Naive thymus-derived CD8-positive, alpha-beta T cell (primary cell): ENCODE data around the gene LHFPL6. TPM values are rescaled to one million over a fixed set of nuclear protein-coding genes. Genes with fewer than 3 reads are reported as not detected.

Source experiments
- ATAC-seq, 2 donors: fragments of 150-1000 bp; cut with Tn5 transposase in 1 of 2; sonication (Bioruptor Pico), chemical (Tn5 transposase) in 1 of 2; 1 replicate in 1 of 2; 2 replicates in 1 of 2; pipeline ENCODE4 v1.10.0; 2021; ENCODE audit warnings: mild to moderate bottlenecking in 2 of 2, moderate library complexity in 2 of 2
- POLR2A ChIA-PET: fragments of 350-600 bp; sonication (Branson Sonifier 250); formaldehyde crosslinking; loops from one replicate; lab custom pipeline; 2021; ENCODE audit warnings: antibody characterized with exemption; lab: Charles Lee
- DNase-seq, 10 donors: peaks; one replicate each; pipeline versions ENCODE4 v3.0.0 to v3.0.0-alpha.2; 2020 to 2022
- H3K27ac Mint-ChIP-seq, 10 donors: one replicate each; pipeline ENCODE4 v1.8.0; 2020 to 2022; ENCODE audit warnings: mild to moderate bottlenecking in 10 of 10, mixed read lengths in 10 of 10, moderate library complexity in 4 of 10, inconsistent platforms in 1 of 10
- H3K27me3 Mint-ChIP-seq, 5 donors: one replicate each; pipeline ENCODE4 v1.8.0; 2021 to 2022; ENCODE audit warnings: mixed read lengths in 5 of 5
- H3K36me3 Mint-ChIP-seq, 3 donors: one replicate each; pipeline ENCODE4 v1.8.0; 2020 to 2022; ENCODE audit warnings: mixed read lengths in 3 of 3, mild to moderate bottlenecking in 2 of 3, inconsistent platforms in 1 of 3
- H3K4me1 Mint-ChIP-seq, 4 donors: one replicate each; pipeline ENCODE4 v1.8.0; 2021 to 2022; ENCODE audit warnings: mixed read lengths in 4 of 4
- H3K4me3 Mint-ChIP-seq, 10 donors: one replicate each; pipeline ENCODE4 v1.8.0; 2020 to 2022; ENCODE audit warnings: mild to moderate bottlenecking in 10 of 10, mixed read lengths in 10 of 10, moderate library complexity in 6 of 10, inconsistent platforms in 1 of 10
- H3K9me3 Mint-ChIP-seq, 9 donors: one replicate each; pipeline ENCODE4 v1.8.0; 2020 to 2022; ENCODE audit warnings: mixed read lengths in 9 of 9, mild to moderate bottlenecking in 3 of 9, inconsistent platforms in 1 of 9, moderate library complexity in 1 of 9
- polyA plus RNA-seq, 3 donors: library from polyadenylated mRNA; unstranded; fragments of 300-500 nt; fragmentation: Illumina TruSeq; gene quantifications; one replicate each; pipeline ENCODE4 v1.2.3, GENCODE V29; 2021
- total RNA-seq, 8 experiments: library from RNA in 2 of 8; stranded (reverse) in 2 of 8; gene quantifications; one replicate each; pipeline ENCODE4 v1.2.3 and lab custom pipeline; 2021 to 2026

The LHFPL6 gene
- total and polyA plus RNA-seq, 5 experiments from 2014 or later: not detected

DNA sequence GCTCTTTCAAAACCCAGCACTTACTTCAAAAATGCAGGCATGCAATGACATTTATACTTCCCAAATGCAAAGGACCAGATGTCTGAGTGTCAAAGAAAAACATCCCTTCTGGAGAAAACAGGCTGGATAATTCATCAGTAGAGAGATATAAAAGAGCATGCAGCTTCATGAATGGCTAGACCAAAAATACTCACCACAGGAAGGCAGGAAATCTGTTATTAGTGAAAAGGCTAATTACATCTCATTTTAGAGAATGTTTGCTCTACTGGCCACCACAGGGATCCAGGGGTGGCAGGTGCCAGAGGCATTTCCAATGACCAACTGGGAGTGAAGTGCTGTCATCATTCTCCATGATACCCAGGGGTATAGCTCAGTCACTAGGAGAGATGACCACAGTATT is 106.5 kb downstream of the LHFPL6 start:
- peaks cover 0 to 17% (median 7%) of the 10 kb centered on the region in 5 donors for H3K27me3 Mint-ChIP-seq
- no peak overlapping the region for H3K4me3 Mint-ChIP-seq
- ATAC-seq (no peak), DNase-seq (no peak)
- no peaks in the 10 kb centered on the region for H3K9me3 Mint-ChIP-seq
- no peaks in the 10 kb centered on the region for H3K36me3 Mint-ChIP-seq
- no peak overlapping the region for H3K27ac Mint-ChIP-seq
- POLR2A ChIA-PET: no interaction called here
- no peaks in the 10 kb centered on the region for H3K4me1 Mint-ChIP-seq

DNA sequence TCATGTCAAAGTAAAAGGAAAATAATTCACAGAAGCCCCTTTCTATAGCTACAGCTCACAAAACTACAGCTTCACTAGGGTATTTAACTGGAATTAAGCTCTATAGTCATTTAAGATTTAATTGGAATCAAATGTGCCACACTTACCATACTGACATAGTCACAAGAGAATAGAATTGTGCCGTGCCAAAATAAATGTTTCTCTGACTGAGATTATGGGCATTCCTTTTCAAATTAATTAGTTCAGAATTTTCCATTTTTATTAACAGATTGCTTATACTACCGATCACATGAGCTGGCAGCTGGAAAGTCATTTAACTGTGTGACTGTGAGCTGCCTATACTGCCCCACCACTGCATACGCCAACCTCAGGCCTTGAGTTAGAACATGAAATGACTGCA is 108.4 kb downstream of the LHFPL6 start:
- Mint-ChIP-seq H3K4me1 (no peaks in the 10 kb centered on the region), H3K36me3 (no peaks in the 10 kb centered on the region), H3K27me3 (peaks cover 0 to 17% (median 7%) of the 10 kb centered on the region in 5 donors), H3K4me3 (no peak overlapping the region), H3K9me3 (no peaks in the 10 kb centered on the region), H3K27ac (peak overlapping the region in 1 of 10 donors; percentile 41)
- POLR2A ChIA-PET: no interaction called here
- ATAC-seq (no peak), DNase-seq (no peak)

DNA sequence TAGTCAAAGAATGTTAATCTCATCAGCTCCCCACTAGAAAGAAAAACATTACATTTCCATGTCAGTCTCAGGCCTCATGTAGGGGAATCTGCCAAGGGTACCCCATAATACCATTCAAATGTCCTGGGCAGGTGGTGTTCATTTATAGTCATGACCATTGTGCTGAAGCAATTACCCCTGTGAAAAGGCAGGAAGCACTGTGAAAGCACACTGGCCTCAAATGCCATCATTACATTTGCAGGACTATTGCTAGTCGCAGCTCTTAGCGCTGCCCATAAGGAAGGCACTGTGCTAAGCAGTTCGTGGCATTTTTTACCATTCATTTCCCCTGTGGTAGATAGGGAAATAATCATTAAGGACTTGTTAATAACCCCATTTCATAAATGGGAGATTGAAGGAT is 109.0 kb downstream of the LHFPL6 start:
- POLR2A ChIA-PET: no interaction called here
- Mint-ChIP-seq H3K27me3 (peaks cover 0 to 17% (median 5%) of the 10 kb centered on the region in 5 donors), H3K4me1 (no peaks in the 10 kb centered on the region), H3K4me3 (no peak overlapping the region), H3K9me3 (no peaks in the 10 kb centered on the region), H3K27ac (no peak overlapping the region), H3K36me3 (no peaks in the 10 kb centered on the region)
- ATAC-seq (no peak), DNase-seq (no peak)

DNA sequence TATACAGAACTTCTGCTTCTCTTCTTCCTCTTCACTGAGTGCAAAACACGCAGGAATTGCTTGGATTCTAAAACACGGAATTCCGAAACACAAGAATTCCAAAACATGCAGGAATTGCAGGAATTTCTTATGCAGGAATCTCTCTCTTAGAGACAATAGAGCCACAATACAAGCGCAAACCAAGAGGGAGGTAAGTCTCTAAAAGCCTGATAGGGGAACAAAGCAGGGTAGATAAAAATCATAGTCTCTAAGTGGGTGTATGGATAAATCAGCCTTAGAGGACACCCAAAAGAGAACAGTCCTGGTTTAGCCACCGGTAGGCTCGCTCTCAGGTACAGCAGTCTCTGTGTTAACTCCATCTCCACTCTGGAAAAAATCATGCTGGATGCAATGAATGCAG is 112.9 kb downstream of the LHFPL6 start:
- Mint-ChIP-seq H3K36me3 (no peaks in the 10 kb centered on the region), H3K27me3 (peaks cover 0 to 4% (median 2%) of the 10 kb centered on the region in 5 donors), H3K27ac (no peak overlapping the region)

DNA sequence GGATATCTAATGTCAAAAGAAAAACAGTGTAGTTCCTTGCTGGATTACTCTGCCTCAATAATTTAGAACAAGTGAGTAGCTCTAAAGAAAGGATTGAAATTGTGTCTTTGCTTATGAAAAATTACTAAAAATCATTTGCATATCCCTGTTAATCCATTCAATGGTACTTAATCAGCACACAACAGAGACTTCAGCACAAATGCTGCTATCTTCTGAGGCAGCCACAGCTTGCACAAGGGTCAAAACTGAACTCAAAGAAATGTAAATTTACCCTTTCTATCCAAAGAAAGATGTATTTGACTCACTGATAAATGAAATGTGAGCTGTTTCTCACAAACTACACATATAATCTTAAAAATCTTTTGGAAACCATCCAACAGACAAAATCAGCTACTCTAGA is 116.2 kb downstream of the LHFPL6 start:
- Mint-ChIP-seq H3K27me3 (peaks cover 0 to 2% (median 0%) of the 10 kb centered on the region in 5 donors), H3K9me3 (no peaks in the 10 kb centered on the region), H3K4me1 (no peaks in the 10 kb centered on the region), H3K27ac (no peak overlapping the region), H3K36me3 (no peaks in the 10 kb centered on the region), H3K4me3 (no peak overlapping the region)
- POLR2A ChIA-PET: no interaction called here
- DNase-seq (no peak), ATAC-seq (no peak)

More for the DNA sequence above, 112.9 kb downstream of the LHFPL6 start:
- DNase-seq (no peak), ATAC-seq (no peak)
- Mint-ChIP-seq H3K4me1 (no peaks in the 10 kb centered on the region), H3K9me3 (no peaks in the 10 kb centered on the region), H3K4me3 (no peak overlapping the region)
- POLR2A ChIA-PET: no interaction called here

DNA sequence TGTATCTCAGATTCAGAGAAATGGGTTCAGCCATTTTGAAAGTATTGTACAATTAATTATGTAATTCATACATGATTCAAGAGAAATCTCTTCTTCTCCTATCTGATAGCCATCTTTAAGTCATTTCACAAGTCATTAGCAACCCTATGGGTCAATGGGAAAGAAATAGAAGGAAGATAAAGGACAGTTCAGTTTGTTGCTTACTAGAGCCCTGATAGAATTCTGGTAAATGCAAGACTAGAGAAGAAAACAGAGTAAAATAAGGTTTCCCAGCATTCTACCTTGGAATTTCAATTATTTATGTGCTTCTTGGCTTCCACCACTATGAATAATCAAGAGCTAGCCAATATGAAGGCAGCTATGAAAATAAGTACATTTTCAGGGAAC is 117.7 kb downstream of the LHFPL6 start:
- POLR2A ChIA-PET: no interaction called here
- DNase-seq (no peak), ATAC-seq (no peak)
- Mint-ChIP-seq H3K4me1 (no peaks in the 10 kb centered on the region), H3K4me3 (no peak overlapping the region), H3K27me3 (peaks cover 0 to 2% (median 0%) of the 10 kb centered on the region in 5 donors), H3K27ac (peak overlapping the region in 1 of 10 donors; percentile 37), H3K36me3 (no peaks in the 10 kb centered on the region), H3K9me3 (no peaks in the 10 kb centered on the region)

DNA sequence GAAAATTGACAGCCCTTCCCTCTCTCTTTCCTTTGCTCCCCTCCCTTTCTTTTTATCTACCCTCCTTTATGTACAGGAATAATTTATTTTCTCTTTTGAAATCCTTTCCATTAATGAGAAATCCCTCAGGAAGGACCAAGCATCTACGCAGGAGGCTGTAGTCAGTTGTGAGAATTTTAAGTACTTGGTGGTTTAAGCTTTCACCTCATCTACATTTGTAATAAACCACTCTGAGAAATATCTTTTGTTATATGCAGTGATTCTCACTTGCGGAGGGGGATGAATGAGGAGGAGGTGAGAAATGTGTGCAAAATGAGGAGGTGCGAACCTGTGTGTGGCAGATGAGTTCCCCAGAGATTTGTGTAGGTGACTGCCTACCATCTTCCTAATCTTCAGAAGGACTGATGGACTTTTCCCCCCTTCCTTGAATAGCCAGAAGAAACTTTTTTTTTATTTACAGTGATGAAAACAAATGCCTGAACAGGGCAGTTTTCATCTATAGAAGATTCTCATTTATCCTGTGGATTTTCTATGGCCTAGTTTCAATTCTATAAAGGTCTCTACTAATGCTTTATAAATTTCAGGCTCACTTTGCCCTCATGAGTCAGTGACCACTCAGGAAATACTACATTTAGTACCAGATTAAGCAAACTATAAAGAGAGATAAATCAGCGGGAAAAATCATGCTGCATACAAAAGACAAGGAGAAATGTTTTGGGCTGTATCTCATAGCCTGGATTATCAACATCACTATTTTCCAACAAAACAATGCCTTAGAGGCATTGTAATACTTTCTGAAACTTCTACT is 118.3 kb downstream of the LHFPL6 start:
- Mint-ChIP-seq H3K4me1 (no peaks in the 10 kb centered on the region), H3K36me3 (no peaks in the 10 kb centered on the region), H3K9me3 (no peaks in the 10 kb centered on the region), H3K27ac (no peak overlapping the region), H3K27me3 (peaks cover 0 to 2% (median 0%) of the 10 kb centered on the region in 5 donors), H3K4me3 (no peak overlapping the region)
- DNase-seq (no peak), ATAC-seq (no peak)
- POLR2A ChIA-PET: no interaction called here

DNA sequence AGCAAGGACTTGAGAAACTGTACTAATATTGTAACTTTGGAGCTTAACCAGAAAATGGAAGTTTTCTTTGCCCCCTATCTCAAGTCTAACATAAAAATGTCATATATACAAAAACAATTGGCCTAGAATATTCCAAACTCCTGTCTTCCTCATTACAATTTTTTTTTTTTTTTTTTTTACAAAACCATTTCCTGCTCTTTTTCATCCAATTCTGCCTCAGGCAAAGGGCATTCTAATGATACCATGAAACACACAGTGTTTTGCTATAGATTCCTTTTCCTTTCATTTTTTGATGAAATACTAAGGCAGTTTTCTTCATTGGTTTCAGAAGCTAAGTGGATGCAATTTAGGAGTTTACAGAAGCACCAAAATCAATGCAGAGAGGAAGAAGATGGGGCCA is 119.7 kb downstream of the LHFPL6 start:
- peaks cover 0 to 2% (median 0%) of the 10 kb centered on the region in 5 donors for H3K27me3 Mint-ChIP-seq
- ATAC-seq: no peak
- H3K4me3 Mint-ChIP-seq: no peak overlapping the region
- H3K9me3 Mint-ChIP-seq: no peaks in the 10 kb centered on the region
- POLR2A ChIA-PET: no interaction called here
- no peaks in the 10 kb centered on the region for H3K36me3 Mint-ChIP-seq
- DNase-seq: no peak
- no peak overlapping the region for H3K27ac Mint-ChIP-seq
- H3K4me1 Mint-ChIP-seq: no peaks in the 10 kb centered on the region

DNA sequence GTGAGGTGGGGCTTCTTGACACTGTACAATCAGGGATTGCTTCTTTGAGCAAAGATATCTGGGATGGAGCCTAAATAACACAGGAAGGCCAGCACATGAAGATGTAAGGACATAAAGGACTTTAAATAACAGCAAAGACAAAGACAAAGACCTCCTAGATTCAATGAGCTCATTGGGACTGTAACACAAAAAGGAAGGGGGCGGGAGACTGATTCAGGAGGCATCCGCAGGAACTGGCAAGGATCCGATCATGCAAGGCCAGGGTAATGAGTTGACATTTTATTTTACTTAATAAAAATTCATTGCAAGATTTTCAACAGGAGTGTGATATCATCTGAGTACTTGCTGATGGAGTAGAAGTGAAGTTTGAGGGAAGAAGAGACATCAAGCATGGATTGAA is 121.5 kb downstream of the LHFPL6 start:
- POLR2A ChIA-PET: no interaction called here
- H3K4me1 Mint-ChIP-seq: no peaks in the 10 kb centered on the region

DNA sequence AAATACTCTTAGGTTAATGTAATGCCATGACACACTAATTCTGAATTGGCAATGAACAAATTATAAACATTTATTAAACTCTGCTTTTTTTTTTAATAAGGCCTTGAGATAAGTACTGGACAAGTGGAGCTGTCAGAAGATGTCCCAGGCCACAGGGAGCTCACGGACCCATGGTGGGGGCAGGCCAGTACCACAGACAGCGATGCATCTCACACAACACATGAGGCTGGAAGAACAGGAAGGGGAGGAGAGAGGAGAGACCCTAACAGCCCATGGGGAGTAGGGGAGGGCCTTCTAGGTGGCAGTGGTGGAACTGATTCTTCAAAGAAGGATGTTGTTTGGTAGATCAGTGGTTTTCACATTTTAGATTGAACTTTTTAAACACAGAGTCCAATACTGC is 128.4 kb downstream of the LHFPL6 start:
- Mint-ChIP-seq H3K4me1 (no peaks in the 10 kb centered on the region), H3K9me3 (no peaks in the 10 kb centered on the region), H3K27ac (no peak overlapping the region), H3K27me3 (peaks cover 3 to 21% (median 14%) of the 10 kb centered on the region in 5 donors), H3K36me3 (peaks cover 0 to 2% (median 0%) of the 10 kb centered on the region in 3 donors), H3K4me3 (no peak overlapping the region)
- DNase-seq (no peak), ATAC-seq (no peak)
- POLR2A ChIA-PET: no interaction called here

More for the DNA sequence above, 121.5 kb downstream of the LHFPL6 start:
- H3K4me3 Mint-ChIP-seq: no peak overlapping the region
- ATAC-seq: no peak
- H3K36me3 Mint-ChIP-seq: no peaks in the 10 kb centered on the region
- no peak for DNase-seq
- no peak overlapping the region for H3K27ac Mint-ChIP-seq
- H3K27me3 Mint-ChIP-seq: peaks cover 0 to 10% (median 4%) of the 10 kb centered on the region in 5 donors
- H3K9me3 Mint-ChIP-seq: no peaks in the 10 kb centered on the region

DNA sequence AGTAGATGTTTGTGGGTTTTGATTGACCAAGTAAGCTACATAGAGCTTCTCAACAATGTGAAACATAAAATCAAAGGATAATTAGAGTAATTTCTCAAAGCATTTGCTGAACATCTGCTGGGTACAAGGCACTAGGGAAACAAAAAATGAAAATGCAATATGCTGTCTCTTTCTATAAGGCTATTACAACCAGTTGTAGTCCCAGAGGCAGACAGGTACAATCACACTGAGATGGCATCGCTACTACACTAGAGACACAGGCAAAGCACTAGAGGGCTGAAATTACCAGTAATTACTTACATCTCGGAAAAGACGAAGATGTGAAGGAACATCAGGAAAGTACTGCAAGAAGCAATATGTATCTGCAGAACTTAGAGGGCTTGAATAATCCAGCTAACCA is 133.3 kb downstream of the LHFPL6 start:
- no peaks in the 10 kb centered on the region for H3K4me1 Mint-ChIP-seq
- peaks cover 9 to 34% (median 19%) of the 10 kb centered on the region in 5 donors for H3K27me3 Mint-ChIP-seq
- POLR2A ChIA-PET: no interaction called here
- ATAC-seq (no peak), DNase-seq (no peak)
- H3K9me3 Mint-ChIP-seq: no peaks in the 10 kb centered on the region
- H3K4me3 Mint-ChIP-seq: no peak overlapping the region
- peaks cover 0 to 2% (median 0%) of the 10 kb centered on the region in 3 donors for H3K36me3 Mint-ChIP-seq
- no peak overlapping the region for H3K27ac Mint-ChIP-seq

DNA sequence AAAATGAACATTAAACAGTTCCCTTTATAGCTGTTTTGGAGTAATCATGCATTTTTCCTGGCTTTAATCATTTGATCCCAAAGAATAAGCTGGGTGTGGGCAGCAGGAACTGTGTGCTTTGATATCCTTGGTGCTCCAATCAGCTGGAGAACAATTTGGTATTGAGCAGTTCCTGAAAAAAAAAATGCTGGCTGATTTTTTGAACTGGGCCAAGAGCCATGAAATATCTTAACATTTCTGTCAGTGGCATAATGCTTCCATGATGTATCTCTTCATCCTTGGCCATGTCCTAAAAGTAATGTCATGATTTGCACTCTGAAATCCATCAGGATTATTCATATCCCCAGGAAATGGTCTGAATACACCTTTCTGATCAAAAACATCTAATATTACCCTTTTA is 134.7 kb downstream of the LHFPL6 start:
- ATAC-seq: no peak
- Mint-ChIP-seq H3K4me3 (no peak overlapping the region), H3K27me3 (peaks cover 9 to 34% (median 19%) of the 10 kb centered on the region in 5 donors), H3K27ac (no peak overlapping the region), H3K36me3 (peaks cover 0 to 2% (median 0%) of the 10 kb centered on the region in 3 donors), H3K9me3 (no peaks in the 10 kb centered on the region), H3K4me1 (no peaks in the 10 kb centered on the region)
- DNase-seq: no peak
- POLR2A ChIA-PET: no interaction called here

DNA sequence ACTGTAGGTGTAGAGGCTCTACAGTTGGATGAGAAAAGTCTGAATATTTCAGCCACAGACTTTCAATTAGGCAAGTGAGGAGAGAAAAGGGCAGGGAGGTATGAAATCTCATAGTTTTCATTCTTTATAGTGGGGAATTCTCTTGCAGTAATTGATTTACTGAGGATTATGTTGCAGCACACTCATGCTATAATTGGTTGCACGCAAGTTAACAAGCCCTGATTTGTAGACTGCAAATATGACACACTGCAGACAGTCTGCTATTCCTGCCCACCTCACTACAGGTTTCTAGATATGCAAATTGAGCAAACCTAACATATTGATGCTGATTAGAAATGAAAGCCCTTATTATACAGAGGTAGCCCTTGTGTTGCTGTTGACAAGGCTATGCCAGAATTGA is 139.4 kb downstream of the LHFPL6 start:
- POLR2A ChIA-PET: no interaction called here
- no peaks in the 10 kb centered on the region for H3K9me3 Mint-ChIP-seq
- H3K4me1 Mint-ChIP-seq: no peaks in the 10 kb centered on the region
- no peaks in the 10 kb centered on the region for H3K36me3 Mint-ChIP-seq
- no peak overlapping the region for H3K4me3 Mint-ChIP-seq
- H3K27ac Mint-ChIP-seq: no peak overlapping the region
- ATAC-seq: no peak
- H3K27me3 Mint-ChIP-seq: peaks cover 2 to 28% (median 9%) of the 10 kb centered on the region in 5 donors
- DNase-seq: no peak

DNA sequence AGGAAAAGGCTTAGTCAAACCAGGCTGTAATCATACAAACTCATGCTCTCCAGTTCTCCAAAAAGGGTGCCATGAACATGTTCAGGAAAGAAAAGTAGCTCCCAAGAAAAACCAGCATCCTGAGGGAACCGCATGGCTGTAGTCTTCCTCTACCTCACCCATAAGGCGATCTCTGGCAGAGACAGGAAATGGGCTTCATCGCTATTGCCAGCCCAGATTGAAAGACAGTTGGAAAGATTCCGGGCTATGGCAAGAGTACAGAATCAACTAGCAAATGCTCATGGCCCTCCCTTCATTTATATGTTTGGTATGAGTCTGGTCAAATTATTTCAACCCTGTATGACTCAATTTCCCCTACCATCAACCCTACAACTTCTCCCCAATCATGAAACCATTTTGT is 140.1 kb downstream of the LHFPL6 start:
- Mint-ChIP-seq H3K4me1 (no peaks in the 10 kb centered on the region), H3K4me3 (no peak overlapping the region)
- ATAC-seq: no peak

More for the DNA sequence above, 140.1 kb downstream of the LHFPL6 start:
- Mint-ChIP-seq H3K36me3 (no peaks in the 10 kb centered on the region), H3K9me3 (no peaks in the 10 kb centered on the region), H3K27ac (no peak overlapping the region), H3K27me3 (peaks cover 4 to 34% (median 10%) of the 10 kb centered on the region in 5 donors)
- no peak for DNase-seq
- POLR2A ChIA-PET: no interaction called here
